ENCODE measurements around the gene VRK1. TPM values are rescaled to one million over a fixed set of nuclear protein-coding genes. Genes with fewer than 3 reads are reported as not detected.

VRK1 gene
- total RNA-seq, 1 donor from 2014 or later: 52.7 TPM

DNA sequence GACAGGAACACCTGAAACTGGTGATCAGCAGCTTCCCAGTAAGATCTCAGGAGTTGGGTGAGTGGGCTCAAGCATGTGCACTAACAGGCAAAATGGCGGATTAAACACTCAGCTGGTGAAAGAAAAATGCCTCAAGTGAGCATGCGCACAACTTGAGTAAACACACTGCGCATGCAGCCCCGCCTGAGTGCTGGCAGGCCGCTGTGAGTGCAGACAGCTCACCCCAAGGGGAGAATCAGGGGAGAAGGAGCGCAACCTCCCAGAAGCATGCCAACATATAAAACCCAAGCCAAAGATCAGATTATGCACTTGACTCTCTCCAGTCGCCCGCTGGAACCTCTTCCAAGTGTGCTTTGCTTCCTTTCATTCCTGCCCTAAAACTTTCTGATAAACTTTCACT is 125.8 kb downstream of the VRK1 start:
- Histone ChIP-seq H3K4me3 (ENCODE audit: low read length in 3 of 3) (no peak overlapping the region), H3K36me3 (ENCODE audit: control insufficient read depth in 3 of 3, insufficient read depth in 3 of 3, low read length in 3 of 3) (no peaks in the 10 kb centered on the region), H3K9me3 (ENCODE audit: control insufficient read depth in 3 of 3, low read length in 3 of 3) (peaks cover 0 to 2% (median 0%) of the 10 kb centered on the region in 3 donors), H3K9ac (ENCODE audit: low read depth in 1 of 3, low read length in 3 of 3) (no peak overlapping the region), H3K4me1 (ENCODE audit: control insufficient read depth in 3 of 3, insufficient read depth in 3 of 3, low read length in 3 of 3) (no peaks in the 10 kb centered on the region), H3K27me3 (ENCODE audit: control insufficient read depth in 3 of 3, insufficient read depth in 3 of 3, low read length in 3 of 3) (no peaks in the 10 kb centered on the region), H3K27ac (ENCODE audit: low read depth, low read length) (no peak overlapping the region)

DNA sequence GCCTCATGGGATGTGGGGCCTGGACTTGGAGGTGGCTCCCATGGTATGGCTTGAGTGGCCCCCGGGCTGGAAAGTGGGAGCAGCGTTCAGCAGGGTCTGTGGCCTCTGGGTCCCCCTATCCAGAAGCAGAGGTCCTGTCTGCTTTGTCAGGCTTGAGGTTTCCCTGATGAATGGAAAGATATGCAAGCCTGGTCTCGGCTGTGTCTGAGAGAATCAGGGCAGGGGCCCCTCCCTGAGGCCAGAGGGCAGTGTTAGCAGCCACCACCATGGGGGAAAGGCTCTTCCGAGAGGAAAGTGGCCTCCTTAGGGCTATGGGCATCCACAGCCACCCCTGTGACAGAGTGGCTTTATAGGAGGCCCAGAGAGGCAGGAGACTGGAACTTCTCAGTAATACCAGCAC is 128.2 kb downstream of the VRK1 start:
- no peaks in the 10 kb centered on the region for H3K27me3 ChIP-seq (ENCODE audit: control insufficient read depth in 3 of 3, insufficient read depth in 3 of 3, low read length in 3 of 3)
- no peak overlapping the region for H3K4me3 ChIP-seq (ENCODE audit: low read length in 3 of 3)
- no peaks in the 10 kb centered on the region for H3K4me1 ChIP-seq (ENCODE audit: control insufficient read depth in 3 of 3, insufficient read depth in 3 of 3, low read length in 3 of 3)
- peaks cover 0 to 2% (median 0%) of the 10 kb centered on the region in 3 donors for H3K9me3 ChIP-seq (ENCODE audit: control insufficient read depth in 3 of 3, low read length in 3 of 3)
- no peaks in the 10 kb centered on the region for H3K36me3 ChIP-seq (ENCODE audit: control insufficient read depth in 3 of 3, insufficient read depth in 3 of 3, low read length in 3 of 3)
- H3K27ac ChIP-seq (ENCODE audit: low read depth, low read length): no peak overlapping the region
- H3K9ac ChIP-seq (ENCODE audit: low read depth in 1 of 3, low read length in 3 of 3): no peak overlapping the region

DNA sequence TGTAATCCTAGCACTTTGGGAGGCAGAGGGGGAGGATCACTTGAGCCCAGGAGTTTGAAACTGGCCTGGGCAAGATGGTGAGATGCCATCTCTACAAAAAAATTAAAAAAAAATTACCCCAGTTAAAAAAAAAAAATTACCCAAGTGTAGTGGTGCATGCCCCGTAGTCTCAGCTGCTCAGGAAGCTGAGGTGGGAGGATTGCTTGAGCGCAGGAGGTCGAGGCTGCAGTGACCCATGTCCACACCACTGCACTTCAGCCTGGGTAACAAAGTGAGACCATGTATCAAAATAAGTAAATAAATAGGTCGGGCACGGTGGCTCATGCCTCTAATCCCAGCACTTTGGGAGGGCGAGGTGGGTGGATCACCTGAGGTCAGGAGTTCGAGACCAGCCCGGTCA is 128.8 kb downstream of the VRK1 start:
- no peak overlapping the region for H3K4me3 ChIP-seq (ENCODE audit: low read length in 3 of 3)
- no peak overlapping the region for H3K27ac ChIP-seq (ENCODE audit: low read depth, low read length)
- no peak overlapping the region for H3K9ac ChIP-seq (ENCODE audit: low read depth in 1 of 3, low read length in 3 of 3)
- no peaks in the 10 kb centered on the region for H3K36me3 ChIP-seq (ENCODE audit: control insufficient read depth in 3 of 3, insufficient read depth in 3 of 3, low read length in 3 of 3)
- H3K9me3 ChIP-seq (ENCODE audit: control insufficient read depth in 3 of 3, low read length in 3 of 3): peaks cover 0 to 2% (median 0%) of the 10 kb centered on the region in 3 donors
- H3K27me3 ChIP-seq (ENCODE audit: control insufficient read depth in 3 of 3, insufficient read depth in 3 of 3, low read length in 3 of 3): no peaks in the 10 kb centered on the region
- no peaks in the 10 kb centered on the region for H3K4me1 ChIP-seq (ENCODE audit: control insufficient read depth in 3 of 3, insufficient read depth in 3 of 3, low read length in 3 of 3)

DNA sequence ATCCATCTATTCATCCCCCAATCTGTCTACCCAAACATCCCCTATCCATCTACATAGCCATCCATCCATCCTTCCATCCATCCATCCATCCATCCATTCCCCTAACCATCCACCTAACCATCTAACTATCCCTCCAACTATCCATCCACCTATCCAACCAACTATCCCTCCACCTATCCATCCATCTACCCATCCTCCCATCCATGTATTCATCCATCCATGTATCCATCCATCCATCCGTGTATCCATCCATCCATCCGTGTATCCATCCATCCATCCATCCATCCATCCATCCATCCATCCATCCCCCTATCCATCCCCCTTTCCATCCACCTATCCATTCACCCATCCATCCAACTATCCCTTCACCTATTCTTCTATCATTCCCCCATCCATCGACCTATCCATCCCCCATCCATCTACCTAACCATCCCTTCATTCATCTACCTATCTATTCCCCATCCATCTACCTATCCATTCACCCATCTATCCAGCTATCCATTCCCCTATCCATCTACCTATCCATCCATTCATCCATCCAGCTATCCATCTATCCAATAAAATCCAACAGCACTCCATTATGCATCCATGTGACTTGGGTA is 131.7 kb downstream of the VRK1 start:
- Histone ChIP-seq H3K9me3 (ENCODE audit: control insufficient read depth in 3 of 3, low read length in 3 of 3) (peaks cover 0 to 3% (median 0%) of the 10 kb centered on the region in 3 donors), H3K4me3 (ENCODE audit: low read length in 3 of 3) (no peak overlapping the region), H3K36me3 (ENCODE audit: control insufficient read depth in 3 of 3, insufficient read depth in 3 of 3, low read length in 3 of 3) (no peaks in the 10 kb centered on the region), H3K9ac (ENCODE audit: low read depth in 1 of 3, low read length in 3 of 3) (no peak overlapping the region), H3K4me1 (ENCODE audit: control insufficient read depth in 3 of 3, insufficient read depth in 3 of 3, low read length in 3 of 3) (no peaks in the 10 kb centered on the region), H3K27ac (ENCODE audit: low read depth, low read length) (no peak overlapping the region), H3K27me3 (ENCODE audit: control insufficient read depth in 3 of 3, insufficient read depth in 3 of 3, low read length in 3 of 3) (no peaks in the 10 kb centered on the region)

DNA sequence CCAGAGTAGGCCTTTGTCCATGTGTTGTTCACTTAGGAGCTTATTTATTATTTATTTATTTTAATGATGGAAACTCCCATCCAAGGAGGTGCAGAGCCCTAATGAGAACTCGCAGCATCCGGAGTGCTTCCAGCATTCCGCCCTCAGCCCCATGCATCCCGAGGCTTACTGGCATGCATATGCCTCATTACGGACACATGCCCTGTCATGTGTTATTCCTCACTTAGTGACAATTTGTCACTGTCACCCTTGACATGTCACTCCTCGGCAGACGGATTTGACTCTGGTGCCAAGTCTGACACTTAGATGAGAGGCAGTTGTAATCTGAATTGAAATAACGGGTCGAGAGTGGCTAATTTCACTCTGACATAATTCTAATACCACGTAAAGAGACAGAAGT is 132.8 kb downstream of the VRK1 start:
- Histone ChIP-seq H3K27me3 (ENCODE audit: control insufficient read depth in 3 of 3, insufficient read depth in 3 of 3, low read length in 3 of 3) (no peaks in the 10 kb centered on the region), H3K4me3 (ENCODE audit: low read length in 3 of 3) (no peak overlapping the region), H3K9ac (ENCODE audit: low read depth in 1 of 3, low read length in 3 of 3) (no peak overlapping the region), H3K4me1 (ENCODE audit: control insufficient read depth in 3 of 3, insufficient read depth in 3 of 3, low read length in 3 of 3) (no peaks in the 10 kb centered on the region), H3K27ac (ENCODE audit: low read depth, low read length) (no peak overlapping the region), H3K9me3 (ENCODE audit: control insufficient read depth in 3 of 3, low read length in 3 of 3) (peaks cover 0 to 3% (median 0%) of the 10 kb centered on the region in 3 donors), H3K36me3 (ENCODE audit: control insufficient read depth in 3 of 3, insufficient read depth in 3 of 3, low read length in 3 of 3) (no peaks in the 10 kb centered on the region)

DNA sequence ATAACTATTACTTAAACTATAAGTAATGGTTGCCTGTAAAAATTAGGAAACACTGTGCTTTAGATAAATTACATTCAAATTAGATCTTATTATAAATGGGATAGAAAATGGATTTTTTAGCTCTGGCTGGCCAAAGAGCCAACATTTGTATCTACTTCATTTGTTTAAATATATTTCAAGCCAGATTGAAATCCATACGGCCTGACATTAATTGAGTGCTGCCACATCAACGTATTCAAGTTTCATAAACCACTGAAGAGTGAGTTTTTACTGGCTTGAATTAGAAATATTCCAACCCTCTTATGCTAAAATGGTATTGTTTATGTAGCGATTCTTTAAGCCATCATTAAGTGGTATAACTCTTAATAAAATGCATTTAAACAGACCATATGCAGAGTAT is 133.3 kb downstream of the VRK1 start:
- Histone ChIP-seq H3K9ac (ENCODE audit: low read depth in 1 of 3, low read length in 3 of 3) (no peak overlapping the region), H3K27me3 (ENCODE audit: control insufficient read depth in 3 of 3, insufficient read depth in 3 of 3, low read length in 3 of 3) (no peaks in the 10 kb centered on the region), H3K36me3 (ENCODE audit: control insufficient read depth in 3 of 3, insufficient read depth in 3 of 3, low read length in 3 of 3) (no peaks in the 10 kb centered on the region), H3K27ac (ENCODE audit: low read depth, low read length) (no peak overlapping the region), H3K9me3 (ENCODE audit: control insufficient read depth in 3 of 3, low read length in 3 of 3) (peaks cover 0 to 3% (median 0%) of the 10 kb centered on the region in 3 donors), H3K4me1 (ENCODE audit: control insufficient read depth in 3 of 3, insufficient read depth in 3 of 3, low read length in 3 of 3) (no peaks in the 10 kb centered on the region), H3K4me3 (ENCODE audit: low read length in 3 of 3) (no peak overlapping the region)
